NCI-H2227 (cell line): ENCODE measurements around the gene ATF2.

Source experiments
- DNase-seq: peaks from one replicate; lab custom pipeline; 2025; ENCODE audit not compliant: unreplicated experiment; lab: John Stamatoyannopoulos, UW

The ATF2 gene

GRCh38 chr2:175167792-175168563, at the start of gene ATF2:
Gene ATF2 (minus strand): TSS chr2:175168203. CDS start chr2:175136443, 31,760 bp downstream.
- peak; percentile 100 for DNase-seq

DNA sequence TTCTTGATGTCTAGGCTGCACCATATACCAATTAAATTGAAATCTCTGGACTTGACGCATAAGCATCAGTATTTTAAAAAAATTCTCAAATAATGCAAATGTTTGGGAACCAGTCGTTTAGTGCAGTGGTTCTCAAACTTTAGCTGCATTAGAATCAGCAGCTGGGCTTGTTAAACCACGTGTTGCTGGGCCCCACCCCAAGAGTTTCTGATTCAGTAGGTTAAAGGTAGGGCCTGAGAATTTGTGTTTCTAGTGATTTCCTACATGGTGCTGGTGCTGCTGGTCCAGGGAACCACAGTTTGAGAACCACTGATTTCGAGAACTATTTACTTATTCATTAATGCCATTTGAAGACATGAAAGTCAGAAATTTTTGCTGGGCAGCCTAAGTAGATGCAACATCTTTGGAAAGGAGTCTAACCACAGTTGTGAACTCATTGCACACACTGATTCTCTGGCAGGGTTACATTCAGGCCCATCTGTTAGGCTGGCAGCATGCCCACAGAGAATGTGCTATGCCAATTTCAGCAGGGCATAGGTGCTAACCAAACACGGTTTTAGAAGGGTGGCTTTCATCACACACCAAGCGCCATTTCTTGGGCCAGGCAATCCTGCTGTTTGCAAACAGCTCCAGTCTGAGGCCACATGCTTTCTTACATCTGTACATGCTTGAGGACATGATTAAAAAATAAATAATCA, 39.9 kb upstream of the ATF2 start:
- no peak for DNase-seq

GRCh38 chr2:175206866-175207265, 38.9 kb upstream of the ATF2 start:
- DNase-seq, result no peak

GRCh38 chr2:175205523-175205922, 37.5 kb upstream of the ATF2 start:
- no peak for DNase-seq

DNA sequence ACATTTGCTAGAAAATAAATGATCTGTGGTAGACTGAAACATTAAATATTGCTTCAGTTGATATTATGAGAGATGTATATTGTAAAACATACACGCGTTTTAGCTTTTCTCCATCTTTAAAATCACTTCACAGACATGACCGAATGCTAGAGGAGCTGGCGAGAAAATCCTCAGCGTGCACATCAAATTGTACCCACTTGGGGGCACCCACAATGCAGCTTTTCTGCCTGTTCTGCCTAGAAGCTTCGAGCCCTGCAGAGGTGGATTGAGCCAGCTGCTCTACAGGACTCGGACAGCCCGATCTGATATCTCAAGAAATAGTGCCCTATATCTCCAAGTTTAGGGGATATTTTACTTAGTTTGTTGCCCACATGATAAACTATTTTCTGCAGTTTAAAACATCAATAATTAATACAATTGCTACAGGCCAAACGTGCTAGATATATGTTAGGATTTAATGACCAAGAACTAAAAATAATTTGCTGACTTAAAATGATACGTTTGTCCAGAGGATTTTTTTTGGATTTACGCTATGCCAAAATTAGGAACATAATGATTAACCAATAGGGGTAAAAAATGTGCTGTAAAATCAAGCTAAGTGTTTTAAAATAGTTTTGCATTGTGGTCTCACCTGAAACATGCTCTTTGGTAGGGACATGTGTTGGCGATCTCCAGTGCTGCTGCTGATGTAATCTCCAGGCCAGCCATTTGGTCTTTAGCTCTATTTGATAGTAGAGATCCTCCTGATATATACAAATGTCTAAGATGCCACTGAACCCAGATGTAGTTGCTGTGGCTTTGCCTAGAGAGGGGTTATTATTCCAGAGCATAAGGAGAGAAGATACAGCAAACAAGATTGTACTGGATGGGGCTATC, 35.9 kb upstream of the ATF2 start:
- DNase-seq, result peak; percentile 85

- DNase-seq, result no peak
These were observed 27.0 kb upstream of the ATF2 start for GRCh38 chr2:175195012-175195411.

DNA sequence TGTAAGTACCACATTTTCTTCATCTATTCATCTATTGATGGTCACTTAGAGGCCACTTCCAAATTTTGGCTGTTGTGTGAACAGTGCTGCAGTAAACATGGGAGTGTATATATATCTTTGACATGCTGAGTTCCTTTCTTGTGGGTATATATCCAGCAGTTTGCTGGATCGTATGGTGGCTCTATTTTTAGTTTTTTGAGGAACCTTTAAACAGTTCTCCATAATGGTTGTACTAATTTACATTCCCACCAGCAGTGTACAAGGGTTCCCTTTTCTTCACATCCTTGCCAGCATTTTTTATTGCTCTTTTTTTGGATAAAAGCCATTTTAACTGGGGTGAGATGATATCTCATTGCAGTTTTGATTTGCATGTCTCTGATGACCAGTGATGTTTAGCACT, 20.8 kb upstream of the ATF2 start:
- no peak for DNase-seq

- DNase-seq, result peak; percentile 13
These were observed 19.4 kb upstream of the ATF2 start for GRCh38 chr2:175187378-175187777.

GRCh38 chr2:175183674-175184073, 15.7 kb upstream of the ATF2 start:
- DNase-seq, result no peak

GRCh38 chr2:175181877-175182308, 13.9 kb upstream of the ATF2 start:
- no peak for DNase-seq

GRCh38 chr2:175181104-175181876, 13.3 kb upstream of the ATF2 start, which contains the start of gene ATP5MC3:
Gene ATP5MC3 (minus strand): TSS chr2:175181710. CDS start chr2:175181393, 317 bp downstream.
- DNase-seq, result peak; percentile 98

DNA sequence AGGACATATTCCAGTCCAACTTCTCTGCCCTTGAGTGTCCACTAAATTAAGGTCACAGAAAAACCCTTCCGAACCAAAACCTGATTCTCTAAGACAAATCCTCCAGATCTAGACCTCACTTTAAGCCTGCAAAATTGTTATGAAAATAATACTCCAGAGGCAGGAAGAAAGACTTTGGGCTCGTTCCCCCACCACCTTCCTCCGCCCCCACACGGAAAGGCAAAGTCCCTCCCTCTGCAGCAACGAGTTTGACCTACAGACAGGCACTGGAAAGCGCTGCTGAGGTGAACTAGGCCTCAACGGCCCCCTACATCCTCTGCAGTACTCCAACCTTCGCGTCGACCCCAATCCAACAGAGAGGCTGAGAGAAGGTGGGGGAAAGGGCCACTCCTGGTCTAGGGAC, 12.7 kb upstream of the ATF2 start:
- peak; percentile 63 for DNase-seq

- DNase-seq, result no peak
These were observed 8.6 kb upstream of the ATF2 start for GRCh38 chr2:175176624-175177023.

DNA sequence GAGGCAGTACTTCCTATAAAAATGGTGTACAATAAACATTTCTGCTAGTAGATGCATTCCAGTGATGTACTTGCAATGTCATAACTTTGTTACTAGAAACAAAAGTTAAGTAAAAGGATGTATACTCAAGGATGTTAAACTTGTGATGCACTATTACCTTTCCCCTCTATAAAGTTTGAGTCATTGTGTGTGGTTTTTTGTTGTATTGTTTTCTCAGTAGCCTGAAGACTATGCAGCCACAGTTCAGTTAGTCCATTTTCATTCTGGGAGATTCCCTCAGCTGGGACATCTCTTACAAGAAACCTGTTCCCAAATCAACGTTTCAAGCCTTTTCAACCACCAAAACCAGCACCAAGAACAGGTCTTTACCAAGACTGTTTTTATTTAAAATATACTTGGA, 7.9 kb upstream of the ATF2 start:
- no peak for DNase-seq

DNA sequence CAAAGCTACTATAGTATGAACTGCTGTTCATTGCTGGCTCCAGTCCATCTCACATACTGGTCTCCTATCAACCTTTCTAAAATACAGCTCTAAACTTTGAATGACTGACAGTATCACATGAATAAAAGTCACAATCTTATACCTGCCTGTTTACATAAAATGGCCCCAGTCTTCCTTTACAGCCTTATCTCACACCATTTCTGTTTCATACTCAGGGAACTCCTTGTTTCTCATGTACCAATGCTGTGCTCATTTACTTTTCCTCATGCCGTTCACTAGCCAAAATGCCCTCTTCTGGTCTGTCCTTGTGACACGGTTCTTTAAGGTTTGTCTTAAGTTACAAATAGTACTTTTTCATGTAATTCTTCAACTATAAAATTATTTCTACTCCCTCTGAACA, 7.3 kb upstream of the ATF2 start:
- DNase-seq, result no peak

GRCh38 chr2:175170659-175171304, 2.8 kb upstream of the ATF2 start:
- no peak for DNase-seq

- no peak for DNase-seq
These were observed 1.2 kb upstream of the ATF2 start for GRCh38 chr2:175169191-175169590.

- DNase-seq, result no peak
These were observed 552 bp upstream of the ATF2 start for GRCh38 chr2:175168564-175168945.

DNA sequence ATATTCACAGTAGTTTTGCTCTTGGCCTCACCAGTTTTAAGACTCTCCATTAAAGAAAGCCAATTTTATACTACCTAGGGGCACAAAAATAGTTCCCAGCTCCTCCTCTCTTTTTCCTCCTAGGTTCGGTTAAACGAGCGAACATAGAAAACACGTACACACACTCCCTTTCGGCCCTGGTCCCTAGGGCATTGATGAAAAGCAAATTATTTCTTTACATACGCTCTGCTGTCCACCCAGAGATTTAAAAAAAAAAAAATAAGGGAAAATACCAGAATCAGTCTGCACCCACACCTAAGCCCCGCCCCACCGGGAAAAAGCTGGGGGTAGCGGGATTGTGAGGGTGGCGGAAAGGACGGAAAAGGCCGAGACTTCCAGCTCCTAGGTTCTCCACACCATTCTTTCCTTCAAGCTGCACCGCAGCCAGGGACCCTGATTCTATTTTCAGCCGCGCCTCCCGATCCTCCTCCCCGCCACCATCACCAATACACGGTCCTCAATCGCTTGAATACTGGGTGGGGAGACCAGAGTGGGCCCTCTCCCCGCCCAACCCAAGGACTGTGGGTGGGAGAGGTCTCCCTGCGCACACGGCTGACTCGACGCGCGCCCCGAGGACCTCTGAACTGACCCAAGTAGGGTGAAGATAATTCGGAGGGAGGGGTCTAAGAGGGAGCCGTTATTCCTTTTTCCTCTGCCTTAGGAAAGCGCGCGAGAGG, 769 bp downstream of the ATF2 start:
- peak; percentile 84 for DNase-seq
